HG02981 (cell line): Measurements from ENCODE around the gene TPBGL.
A peak's percentile ranks its signal among the peaks of the same experiment; 100 is the strongest.

ENCODE experiments used
- ATAC-seq: cut with Tn5 transposase; IDR thresholded peaks from one replicate; pipeline ENCODE4 v1.9.1; 2021; ENCODE audit warnings: mild to moderate bottlenecking, moderate library complexity; ENCODE audit not compliant: unreplicated experiment

Gene TPBGL

GRCh38 chr11:75240311-75241035 lies at the start of gene TPBGL:
TPBGL (plus strand) TSS chr11:75240774; CDS start chr11:75241050, 276 bp downstream.
- ATAC-seq, result no peak

GRCh38 chr11:75191330-75191717 lies 49.2 kb upstream of the TPBGL start:
- ATAC-seq, result no peak

GRCh38 chr11:75193271-75193670 lies 47.3 kb upstream of the TPBGL start:
- no peak for ATAC-seq

GRCh38 chr11:75193711-75194110 lies 46.9 kb upstream of the TPBGL start:
- ATAC-seq, result no peak

GRCh38 chr11:75194147-75194546 lies 46.4 kb upstream of the TPBGL start:
- no peak for ATAC-seq

- ATAC-seq, result no peak
Observed at GRCh38 chr11:75195167-75195962, 45.2 kb upstream of the TPBGL start.

- no peak for ATAC-seq
Observed at GRCh38 chr11:75196426-75196825, 44.1 kb upstream of the TPBGL start.

GRCh38 chr11:75197512-75198277 lies 42.9 kb upstream of the TPBGL start:
- no peak for ATAC-seq

- ATAC-seq, result no peak
Observed at GRCh38 chr11:75198278-75198973, 42.1 kb upstream of the TPBGL start.

- no peak for ATAC-seq
Observed at GRCh38 chr11:75199412-75199955, 41.1 kb upstream of the TPBGL start.

GRCh38 chr11:75200051-75200450 lies 40.5 kb upstream of the TPBGL start:
- no peak for ATAC-seq

GRCh38 chr11:75200531-75200930 lies 40.0 kb upstream of the TPBGL start:
- no peak for ATAC-seq

GRCh38 chr11:75201771-75202170 lies 38.8 kb upstream of the TPBGL start:
- ATAC-seq, result no peak

GRCh38 chr11:75202195-75202594 lies 38.4 kb upstream of the TPBGL start:
- ATAC-seq, result no peak

GRCh38 chr11:75203138-75203537 lies 37.4 kb upstream of the TPBGL start:
- ATAC-seq, result no peak

GRCh38 chr11:75203641-75204011 lies 36.9 kb upstream of the TPBGL start:
- ATAC-seq, result no peak

- ATAC-seq, result no peak
Observed at GRCh38 chr11:75204012-75204674, 36.4 kb upstream of the TPBGL start.

GRCh38 chr11:75204685-75205563 lies 35.6 kb upstream of the TPBGL start:
- ATAC-seq, result peak; percentile 67

GRCh38 chr11:75205564-75206020 lies 35.0 kb upstream of the TPBGL start:
- no peak for ATAC-seq
